K562 (cell line): ENCODE results near the gene PCDH1. TPM values are rescaled to one million over a fixed set of nuclear protein-coding genes. Genes with fewer than 3 reads are reported as not detected.

Experiments
- ASH1L ChIP-seq: fragments of 450-650 bp; IDR thresholded peaks from 2 replicates; pipeline ENCODE4 v1.6.1; 2018; ENCODE audit warnings: borderline replicate concordance, mild to moderate bottlenecking, low read depth; ENCODE audit not compliant: partially characterized antibody
- BRF1 ChIP-seq: IDR thresholded peaks from 3 replicates; pipeline ENCODE4 v1.6.1; 2011; ENCODE audit warnings: borderline replicate concordance, mild to moderate bottlenecking; ENCODE audit not compliant: insufficient read length; ENCODE audit errors: extremely low read depth
- CBFB ChIP-seq: sonication (generic); formaldehyde crosslinking; IDR thresholded peaks from 2 replicates; pipeline ENCODE4 v1.4.0; 2020; ENCODE audit warnings: mild to moderate bottlenecking, missing genetic modification reagents
- CEBPB ChIP-seq: fragments of 450-650 bp; IDR thresholded peaks from 2 replicates; pipeline ENCODE4 v1.6.1; 2016; ENCODE audit warnings: missing genetic modification characterization, missing compliant biosample characterization
- CXXC5 ChIP-seq: fragments of 250-450 bp; sonication (Bioruptor Pico); IDR thresholded peaks from 2 replicates; pipeline ENCODE4 v1.8.0; 2022; ENCODE audit warnings: inconsistent platforms, mild to moderate bottlenecking, moderate library complexity
- HDAC2 ChIP-seq: fragments of 450-650 bp; IDR thresholded peaks from 2 replicates; pipeline ENCODE4 v1.6.1; 2016; ENCODE audit warnings: mild to moderate bottlenecking
- MED1 ChIP-seq: sonication (generic); formaldehyde crosslinking; IDR thresholded peaks from 2 replicates; pipeline ENCODE4 v1.8.1; 2023; ENCODE audit warnings: missing genetic modification reagents, borderline replicate concordance
- MTA2 ChIP-seq: fragments of 450-650 bp; IDR thresholded peaks from 2 replicates; pipeline ENCODE4 v1.6.1; 2016; ENCODE audit warnings: low read depth
- NEUROD1 ChIP-seq: fragments of 150-350 bp; IDR thresholded peaks from 2 replicates; pipeline ENCODE4 v1.6.1; 2014; ENCODE audit warnings: borderline replicate concordance, low read length, low read depth; ENCODE audit not compliant: partially characterized antibody
- NFE2L1 ChIP-seq: fragments of 450-650 bp; IDR thresholded peaks from 2 replicates; pipeline ENCODE4 v1.6.1; 2016; ENCODE audit warnings: missing genetic modification characterization, low read depth, mild to moderate bottlenecking, missing compliant biosample characterization, moderate library complexity, borderline replicate concordance
- NFRKB ChIP-seq: fragments of 450-650 bp; IDR thresholded peaks from 2 replicates; pipeline ENCODE4 v1.6.1; 2016; ENCODE audit warnings: low read depth
- PHB ChIP-seq: fragments of 250-450 bp; sonication (Bioruptor Pico); IDR thresholded peaks from 2 replicates; pipeline ENCODE4 v1.5.0; 2021
- PHTF2 ChIP-seq: fragments of 250-450 bp; sonication (Bioruptor Pico); IDR thresholded peaks from 2 replicates; pipeline ENCODE4 v1.5.0; 2021; ENCODE audit warnings: mild to moderate bottlenecking
- RBFOX2 ChIP-seq: fragments of 200-400 bp; formaldehyde crosslinking; IDR thresholded peaks from 2 replicates; pipeline ENCODE4 v1.6.1; 2017; ENCODE audit warnings: low read depth, mild to moderate bottlenecking, low read length, moderate library complexity
- RCOR1 ChIP-seq, 2 experiments: IDR thresholded peaks; 2 replicates each; pipeline ENCODE4 v1.6.1; 2012; ENCODE audit warnings: low read depth in 2 of 2, low read length in 2 of 2, borderline replicate concordance in 1 of 2, improper control_type of control experiment in 1 of 2
- XRCC5 ChIP-seq: fragments of 200-400 bp; formaldehyde crosslinking; IDR thresholded peaks from 2 replicates; pipeline ENCODE4 v1.6.1; 2017; ENCODE audit warnings: low read depth, mild to moderate bottlenecking, low read length
- ZBTB1 ChIP-seq: sonication (generic); formaldehyde crosslinking; IDR thresholded peaks from 2 replicates; pipeline ENCODE4 v1.8.1; 2023; ENCODE audit warnings: missing genetic modification reagents, low read depth, mild to moderate bottlenecking, borderline replicate concordance
- ZKSCAN8 ChIP-seq: fragments of 200-800 bp; sonication (Bioruptor generic); IDR thresholded peaks from 2 replicates; pipeline ENCODE4 v1.6.1; 2016; ENCODE audit warnings: missing genetic modification characterization, missing compliant biosample characterization
- ZNF263 ChIP-seq: sonication (generic); formaldehyde crosslinking; IDR thresholded peaks from 2 replicates; pipeline ENCODE4 v1.8.0; 2022; ENCODE audit warnings: mild to moderate bottlenecking, missing genetic modification reagents, borderline replicate concordance
- ZNF551 ChIP-seq: fragments of 250-450 bp; sonication (Bioruptor Pico); IDR thresholded peaks from 2 replicates; pipeline ENCODE4 v1.5.0; 2021; ENCODE audit warnings: mild to moderate bottlenecking, moderate library complexity
- ZNF77 ChIP-seq: fragments of 250-450 bp; sonication (Bioruptor Pico); IDR thresholded peaks from 2 replicates; pipeline ENCODE4 v1.5.0; 2020
- polyA plus RNA-seq, 8 experiments: library from polyadenylated mRNA; depleted of rRNA in 4 of 8; stranded (reverse) in 5 of 8; unstranded in 3 of 8; fragments of >200 nt; fragmentation: Nextera tagmentation in 2 of 8; fragmentation: Illumina TruSeq in 1 of 8; extraction: Ambion mirVana in 2 of 8; extraction: Trizol in 1 of 8; gene quantifications; 2 replicates each; pipeline versions ENCODE4 v1.2.1 to v1.2.3, GENCODE V29; 2011 to 2014; ENCODE audit warnings: inconsistent platforms in 1 of 8, missing spikeins in 1 of 8
- total RNA-seq, 7 experiments: library from RNA; depleted of rRNA in 6 of 7; stranded (reverse); fragments of >200 nt in 6 of 7; fragmentation: Illumina TruSeq in 2 of 7; extraction: Trizol in 2 of 7; gene quantifications; 2 replicates each; pipeline versions ENCODE4 v1.2.1 to v1.2.3, GENCODE V29; 2011 to 2021; ENCODE audit warnings: low replicate concordance in 1 of 7
- TF ChIP-seq, protein P1 (sequence below): fragments of 450-650 bp; IDR thresholded peaks from 2 replicates; pipeline ENCODE4 v1.6.1; 2016; ENCODE audit warnings: missing biosample characterization, missing genetic modification characterization
- TF ChIP-seq, protein P2 (sequence below): fragments of 250-450 bp; sonication (Bioruptor Pico); IDR thresholded peaks from 2 replicates; pipeline ENCODE4 v1.8.0; 2022; ENCODE audit warnings: moderate library complexity, mild to moderate bottlenecking, inconsistent platforms
- TF ChIP-seq, protein P3 (sequence below), 2 experiments: fragments of 250-450 bp in 1 of 2; fragments of 450-650 bp in 1 of 2; sonication (Bioruptor Pico) in 1 of 2; IDR thresholded peaks; 2 replicates each; pipeline versions ENCODE4 v1.6.1 to v1.8.0; 2016 to 2021; ENCODE audit warnings: mild to moderate bottlenecking in 2 of 2, moderate library complexity in 2 of 2, missing compliant biosample characterization in 1 of 2, missing genetic modification characterization in 1 of 2

Gene PCDH1
- total and polyA plus RNA-seq, 9 of the 15 experiments (the other 6 are each of a cell fraction or from before 2014, with no cell fraction given) = 0.11 to 3.6 (median 1.9) TPM; not detected in 1

DNA sequence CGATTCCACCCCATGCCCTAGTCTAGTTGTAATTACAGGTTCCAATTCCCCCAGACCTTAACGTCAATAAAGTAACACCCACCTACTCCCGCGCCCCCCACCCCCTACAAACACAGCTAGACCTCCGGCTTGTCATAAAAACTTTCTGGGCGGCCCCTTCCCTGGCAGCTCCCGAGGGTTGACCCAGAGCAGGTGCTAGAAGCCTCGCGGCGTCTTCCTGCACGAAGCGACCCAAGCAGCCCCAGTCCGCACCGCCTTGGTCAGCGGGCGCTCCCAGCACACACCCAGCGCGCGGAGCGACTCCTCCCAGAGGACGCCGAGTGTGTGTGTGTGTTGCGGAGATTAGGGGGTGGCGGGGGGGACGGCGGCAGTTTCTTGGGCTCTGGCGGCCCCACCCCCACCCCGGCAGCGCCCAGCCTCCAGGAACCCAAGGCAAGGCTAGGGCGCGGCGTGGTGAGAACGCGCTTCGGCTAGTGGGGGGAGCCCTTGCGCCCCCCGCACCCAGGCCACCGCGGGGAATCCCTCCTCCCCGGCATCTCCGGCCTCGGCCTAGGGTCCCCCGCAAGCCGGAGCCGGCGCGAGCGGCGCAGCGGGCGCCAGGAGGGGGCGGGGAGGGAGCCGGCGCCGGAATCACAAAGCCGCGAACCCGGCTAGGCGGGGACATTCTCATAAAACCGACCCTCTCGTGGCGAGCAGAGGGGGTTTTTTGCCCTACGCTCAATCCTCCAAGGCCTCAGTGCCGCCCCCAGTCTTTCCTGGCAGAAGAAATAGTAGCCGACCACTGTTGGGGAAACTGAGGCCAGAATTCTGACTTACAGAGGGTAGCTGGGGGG lies 2.2 kb downstream of the PCDH1 start (continued):
- TF ChIP-seq, protein P1, sequence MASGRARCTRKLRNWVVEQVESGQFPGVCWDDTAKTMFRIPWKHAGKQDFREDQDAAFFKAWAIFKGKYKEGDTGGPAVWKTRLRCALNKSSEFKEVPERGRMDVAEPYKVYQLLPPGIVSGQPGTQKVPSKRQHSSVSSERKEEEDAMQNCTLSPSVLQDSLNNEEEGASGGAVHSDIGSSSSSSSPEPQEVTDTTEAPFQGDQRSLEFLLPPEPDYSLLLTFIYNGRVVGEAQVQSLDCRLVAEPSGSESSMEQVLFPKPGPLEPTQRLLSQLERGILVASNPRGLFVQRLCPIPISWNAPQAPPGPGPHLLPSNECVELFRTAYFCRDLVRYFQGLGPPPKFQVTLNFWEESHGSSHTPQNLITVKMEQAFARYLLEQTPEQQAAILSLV (tag) = no peak
- TF ChIP-seq ZBTB1 (CRISPR knock-in tag) (no peak), NFRKB (no peak), PHTF2 (CRISPR knock-in tag) (no peak), NFE2L1 (tag) (no peak), NEUROD1 (peak; percentile 13), ZKSCAN8 (no peak), XRCC5 (no peak; the same call in 1 of the 2 replicates), RCOR1 (IDR thresholded peaks at IDR 0.05; ENCODE audit: borderline replicate concordance in 1 of 2, low read depth in 2 of 2, low read length in 2 of 2) (0 out of 4 replicates have a peak, but pooled peaks of 1 of the 2 experiments have one; percentile 19), ZNF77 (CRISPR knock-in tag) (no peak), MTA2 (peak; percentile 35; the same call in 1 of the 2 replicates), CBFB (CRISPR knock-in tag) (no peak), RBFOX2 (peak; percentile 72), ASH1L (no peak), HDAC2 (no peak), CEBPB (tag) (no peak), CXXC5 (CRISPR knock-in tag) (peak; percentile 90), MED1 (no peak), ZNF263 (CRISPR knock-in tag) (no peak), ZNF551 (no peak), BRF1 (no peak), PHB (CRISPR knock-in tag) (no peak)
- TF ChIP-seq, protein P2, sequence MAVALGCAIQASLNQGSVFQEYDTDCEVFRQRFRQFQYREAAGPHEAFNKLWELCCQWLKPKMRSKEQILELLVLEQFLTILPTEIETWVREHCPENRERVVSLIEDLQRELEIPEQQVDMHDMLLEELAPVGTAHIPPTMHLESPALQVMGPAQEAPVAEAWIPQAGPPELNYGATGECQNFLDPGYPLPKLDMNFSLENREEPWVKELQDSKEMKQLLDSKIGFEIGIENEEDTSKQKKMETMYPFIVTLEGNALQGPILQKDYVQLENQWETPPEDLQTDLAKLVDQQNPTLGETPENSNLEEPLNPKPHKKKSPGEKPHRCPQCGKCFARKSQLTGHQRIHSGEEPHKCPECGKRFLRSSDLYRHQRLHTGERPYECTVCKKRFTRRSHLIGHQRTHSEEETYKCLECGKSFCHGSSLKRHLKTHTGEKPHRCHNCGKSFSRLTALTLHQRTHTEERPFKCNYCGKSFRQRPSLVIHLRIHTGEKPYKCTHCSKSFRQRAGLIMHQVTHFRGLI (CRISPR knock-in tag) = no peak; the same call in 1 of the 2 replicates
- TF ChIP-seq, protein P3, sequence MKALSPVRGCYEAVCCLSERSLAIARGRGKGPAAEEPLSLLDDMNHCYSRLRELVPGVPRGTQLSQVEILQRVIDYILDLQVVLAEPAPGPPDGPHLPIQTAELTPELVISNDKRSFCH (CRISPR knock-in tag; IDR thresholded peaks at IDR 0.05) = no peak
- TF ChIP-seq, protein P3 (tag; IDR thresholded peaks at IDR 0.05) = no peak
